ENCODE results near the gene VPS51.
A peak's percentile ranks its signal among the peaks of the same experiment; 100 is the strongest.
"Not testable (repeated sequence)": the region's sequence is repeated elsewhere in the genome, so short reads cannot be mapped to it uniquely, and the experiment has no call there.

Gene VPS51

DNA sequence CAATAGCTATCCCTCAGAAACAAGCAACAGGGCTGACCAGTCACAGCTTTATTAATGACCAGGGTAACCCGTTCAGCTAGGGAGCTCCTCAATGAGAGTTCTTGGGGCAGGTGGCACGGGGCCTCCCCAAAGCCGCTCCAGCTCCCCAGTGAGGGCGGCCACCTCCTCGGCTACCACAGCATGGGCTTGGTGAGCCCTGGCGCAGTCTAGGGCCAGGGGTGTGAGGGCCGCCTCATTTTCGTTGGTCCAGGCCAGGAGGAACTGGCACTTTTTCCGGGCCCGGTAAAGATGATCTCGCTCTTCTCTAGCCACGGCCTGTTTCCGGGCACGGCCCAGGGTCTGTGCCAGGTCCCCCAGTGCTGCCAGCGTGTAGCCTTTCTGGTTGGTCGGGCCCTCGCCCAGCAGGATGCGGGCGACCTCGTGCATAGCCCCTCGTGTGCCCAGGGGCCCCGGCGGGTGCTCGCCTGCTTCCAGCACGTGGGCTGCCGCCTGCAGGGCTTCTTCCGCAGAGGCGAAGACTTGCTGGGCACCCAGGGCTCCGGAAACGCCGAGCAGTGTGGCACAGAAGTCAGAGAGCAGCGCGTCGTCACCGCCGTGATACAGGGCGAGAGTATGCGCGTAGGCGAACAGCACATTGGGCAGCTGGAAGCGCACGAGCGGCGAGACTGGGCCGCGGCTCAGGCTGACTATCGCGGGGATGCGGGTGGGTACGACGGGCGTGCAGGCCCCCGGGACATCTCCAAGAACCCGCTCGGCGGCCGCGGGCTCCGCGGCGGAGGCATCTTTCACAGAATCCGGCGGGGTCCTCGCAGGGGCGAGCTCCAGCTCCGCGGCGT lies 20.6 kb downstream of the VPS51 start:
- Histone ChIP-seq H3K4me3 (ENCODE audit: low read length) (peak overlapping the region; percentile 90), H3K9me3 (ENCODE audit: control insufficient read depth, low read length) (no peaks in the 10 kb centered on the region), H3K27me3 (replicated peaks; ENCODE audit: control insufficient read depth, insufficient read depth, low read length) (no peaks in the 10 kb centered on the region), H3K4me1 (ENCODE audit: control insufficient read depth, insufficient read depth, low read length) (peaks cover 33% of the 10 kb centered on the region), H3K9ac (ENCODE audit: low read length) (peak overlapping the region; percentile 93), H3K36me3 (ENCODE audit: control insufficient read depth, insufficient read depth, low read length, severe bottlenecking) (peaks cover 39% of the 10 kb centered on the region)
- peak; percentile 75 for DNase-seq (ENCODE audit: low read depth)

DNA sequence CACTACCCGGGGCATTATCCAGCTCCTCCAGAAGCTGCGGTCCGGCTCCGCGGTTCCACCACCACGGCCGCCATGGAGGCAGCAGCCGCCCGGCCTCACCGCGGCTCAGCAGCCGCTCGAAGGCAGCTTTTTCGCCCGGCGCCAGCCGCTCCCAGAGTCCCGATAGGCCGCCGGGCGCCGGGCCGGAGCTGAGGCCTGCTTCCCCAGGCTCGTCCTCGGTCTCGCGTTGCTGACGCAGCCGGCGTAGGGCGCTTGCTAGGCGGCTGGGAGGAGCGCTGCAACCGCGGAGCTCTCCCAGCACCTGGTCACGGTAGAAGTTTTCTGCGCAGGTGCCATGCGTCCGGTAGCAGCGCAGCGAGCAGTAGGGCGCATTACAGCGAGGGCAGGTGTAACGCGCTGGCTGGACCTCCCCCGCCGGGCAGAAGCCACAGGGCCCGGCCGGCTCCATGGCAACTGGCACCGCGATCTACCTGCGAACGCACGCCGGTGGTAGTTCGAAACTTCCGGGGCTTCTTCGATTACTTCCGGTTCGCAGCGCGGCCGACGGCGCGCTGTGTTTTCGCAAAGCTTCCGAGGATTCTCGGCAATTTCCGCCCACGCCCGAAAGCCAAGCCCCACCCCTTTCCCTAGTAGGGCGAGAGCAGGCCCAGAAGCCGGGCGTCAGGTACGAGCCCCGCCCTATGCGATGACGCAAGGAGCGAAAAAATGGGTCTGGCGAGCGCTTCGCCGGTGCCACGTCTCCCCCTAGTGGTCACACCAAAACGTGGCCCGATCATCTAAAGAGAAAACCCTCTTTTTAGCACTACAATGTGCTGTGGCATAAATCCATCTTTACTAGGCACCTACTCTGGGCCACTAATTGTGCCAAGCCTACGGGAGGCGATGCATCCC lies 21.4 kb downstream of the VPS51 start, which contains the start of gene ZNHIT2:
ZNHIT2 (minus strand) TSS at position 496 of the 891 bp plus-strand sequence; CDS start at position 448, 48 bp downstream.
- no peaks in the 10 kb centered on the region for H3K27me3 ChIP-seq (replicated peaks; ENCODE audit: control insufficient read depth, insufficient read depth, low read length)
- DNase-seq (ENCODE audit: low read depth), result peak; percentile 100
- H3K9ac ChIP-seq (ENCODE audit: low read length), result peak within 1 kb of the TSS; percentile 93
- peaks cover 39% of the 10 kb centered on the region for H3K36me3 ChIP-seq (ENCODE audit: control insufficient read depth, insufficient read depth, low read length, severe bottlenecking)
- H3K9me3 ChIP-seq (ENCODE audit: control insufficient read depth, low read length), result no peaks in the 10 kb centered on the region
- H3K4me1 ChIP-seq (ENCODE audit: control insufficient read depth, insufficient read depth, low read length), result peaks cover 30% of the 10 kb centered on the region
- H3K4me3 ChIP-seq (ENCODE audit: low read length), result peak within 1 kb of the TSS; percentile 90

DNA sequence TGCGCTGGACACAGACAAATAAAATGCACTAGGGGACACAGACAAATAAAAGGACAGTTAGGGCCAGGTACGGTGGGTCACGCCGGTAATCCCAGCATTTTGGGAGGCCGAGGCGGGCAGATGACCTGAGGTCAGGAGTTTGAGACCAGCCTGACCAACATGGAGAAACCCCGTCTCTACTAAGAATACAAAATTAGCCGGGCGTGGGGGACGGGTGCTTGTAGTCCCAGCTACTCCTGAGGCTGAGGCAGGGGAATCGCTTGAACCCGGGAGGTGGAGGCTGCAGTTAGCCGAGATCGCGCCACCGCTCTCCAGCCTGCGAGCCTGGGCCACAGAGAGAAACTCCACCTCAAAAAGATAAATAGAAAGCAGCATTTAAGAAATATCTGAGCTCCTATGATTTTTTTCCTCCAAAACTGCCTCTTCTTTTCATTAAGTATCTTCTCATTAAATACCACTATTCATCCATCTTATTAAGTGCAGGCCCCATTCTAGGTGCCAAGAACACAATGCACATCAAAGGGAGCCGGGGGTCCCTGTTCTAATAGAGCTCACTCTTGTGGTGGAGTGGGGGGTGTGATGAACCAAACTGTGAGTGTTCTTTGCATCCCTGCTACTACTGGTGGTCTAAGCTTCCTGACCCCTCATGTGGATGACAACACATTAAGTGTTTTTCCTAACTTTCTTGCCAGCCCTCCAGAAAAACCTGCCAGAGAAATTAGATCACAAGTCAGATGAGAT lies 22.3 kb downstream of the VPS51 start:
- peaks cover 28% of the 10 kb centered on the region for H3K4me1 ChIP-seq (ENCODE audit: control insufficient read depth, insufficient read depth, low read length)
- peak overlapping the region; percentile 93 for H3K9ac ChIP-seq (ENCODE audit: low read length)
- peaks cover 39% of the 10 kb centered on the region for H3K36me3 ChIP-seq (ENCODE audit: control insufficient read depth, insufficient read depth, low read length, severe bottlenecking)
- no peak overlapping the region for H3K4me3 ChIP-seq (ENCODE audit: low read length)
- H3K27me3 ChIP-seq (replicated peaks; ENCODE audit: control insufficient read depth, insufficient read depth, low read length), result no peaks in the 10 kb centered on the region
- DNase-seq (ENCODE audit: low read depth), result no peak
- no peaks in the 10 kb centered on the region for H3K9me3 ChIP-seq (ENCODE audit: control insufficient read depth, low read length)

- Histone ChIP-seq H3K9ac (ENCODE audit: low read length) (peak overlapping the region; percentile 93), H3K4me1 (ENCODE audit: control insufficient read depth, insufficient read depth, low read length) (peaks cover 26% of the 10 kb centered on the region), H3K36me3 (ENCODE audit: control insufficient read depth, insufficient read depth, low read length, severe bottlenecking) (peaks cover 39% of the 10 kb centered on the region)
- not testable (repeated sequence) for DNase-seq (ENCODE audit: low read depth); H3K4me3 ChIP-seq (ENCODE audit: low read length); H3K9me3 ChIP-seq (ENCODE audit: control insufficient read depth, low read length); H3K27me3 ChIP-seq (replicated peaks; ENCODE audit: control insufficient read depth, insufficient read depth, low read length)
These were observed 23.1 kb downstream of the VPS51 start for GRCh38 chr11:65118891-65119669.

GRCh38 chr11:65119670-65119995 lies 23.6 kb downstream of the VPS51 start:
- no peak for DNase-seq (ENCODE audit: low read depth)
- H3K9me3 ChIP-seq (ENCODE audit: control insufficient read depth, low read length), result no peaks in the 10 kb centered on the region
- no peak overlapping the region for H3K4me3 ChIP-seq (ENCODE audit: low read length)
- peak overlapping the region; percentile 64 for H3K9ac ChIP-seq (ENCODE audit: low read length)
- no peaks in the 10 kb centered on the region for H3K27me3 ChIP-seq (replicated peaks; ENCODE audit: control insufficient read depth, insufficient read depth, low read length)
- peaks cover 41% of the 10 kb centered on the region for H3K36me3 ChIP-seq (ENCODE audit: control insufficient read depth, insufficient read depth, low read length, severe bottlenecking)
- peaks cover 26% of the 10 kb centered on the region for H3K4me1 ChIP-seq (ENCODE audit: control insufficient read depth, insufficient read depth, low read length)

DNA sequence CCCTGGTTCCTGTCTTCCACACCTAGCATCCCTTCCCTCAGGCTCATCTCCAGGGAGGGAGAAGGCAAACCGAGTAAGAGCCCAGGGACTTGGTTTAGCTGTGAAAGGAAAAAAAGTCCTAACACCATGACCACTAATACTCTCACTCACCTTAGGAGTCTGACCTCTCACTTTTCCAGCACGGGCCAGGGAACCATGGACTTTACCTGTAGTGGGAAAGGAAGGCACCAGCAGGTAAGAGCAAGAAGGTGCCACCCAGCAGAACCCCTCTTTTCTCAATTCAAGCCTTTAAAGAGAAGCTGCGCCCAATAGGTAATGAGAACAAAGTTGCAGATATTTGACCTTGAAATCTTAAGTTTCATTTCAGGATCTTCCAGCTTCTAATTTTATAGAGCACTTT lies 24.8 kb downstream of the VPS51 start:
- Histone ChIP-seq H3K4me3 (ENCODE audit: low read length) (peak overlapping the region; percentile 95), H3K27me3 (replicated peaks; ENCODE audit: control insufficient read depth, insufficient read depth, low read length) (no peaks in the 10 kb centered on the region), H3K36me3 (ENCODE audit: control insufficient read depth, insufficient read depth, low read length, severe bottlenecking) (peaks cover 51% of the 10 kb centered on the region), H3K4me1 (ENCODE audit: control insufficient read depth, insufficient read depth, low read length) (peaks cover 23% of the 10 kb centered on the region), H3K9me3 (ENCODE audit: control insufficient read depth, low read length) (no peaks in the 10 kb centered on the region), H3K9ac (ENCODE audit: low read length) (peak overlapping the region; percentile 96)
- no peak for DNase-seq (ENCODE audit: low read depth)

GRCh38 chr11:65121447-65121864 lies 25.4 kb downstream of the VPS51 start:
- peak; percentile 42 for DNase-seq (ENCODE audit: low read depth)
- Histone ChIP-seq H3K36me3 (ENCODE audit: control insufficient read depth, insufficient read depth, low read length, severe bottlenecking) (peaks cover 54% of the 10 kb centered on the region), H3K27me3 (replicated peaks; ENCODE audit: control insufficient read depth, insufficient read depth, low read length) (no peaks in the 10 kb centered on the region)

DNA sequence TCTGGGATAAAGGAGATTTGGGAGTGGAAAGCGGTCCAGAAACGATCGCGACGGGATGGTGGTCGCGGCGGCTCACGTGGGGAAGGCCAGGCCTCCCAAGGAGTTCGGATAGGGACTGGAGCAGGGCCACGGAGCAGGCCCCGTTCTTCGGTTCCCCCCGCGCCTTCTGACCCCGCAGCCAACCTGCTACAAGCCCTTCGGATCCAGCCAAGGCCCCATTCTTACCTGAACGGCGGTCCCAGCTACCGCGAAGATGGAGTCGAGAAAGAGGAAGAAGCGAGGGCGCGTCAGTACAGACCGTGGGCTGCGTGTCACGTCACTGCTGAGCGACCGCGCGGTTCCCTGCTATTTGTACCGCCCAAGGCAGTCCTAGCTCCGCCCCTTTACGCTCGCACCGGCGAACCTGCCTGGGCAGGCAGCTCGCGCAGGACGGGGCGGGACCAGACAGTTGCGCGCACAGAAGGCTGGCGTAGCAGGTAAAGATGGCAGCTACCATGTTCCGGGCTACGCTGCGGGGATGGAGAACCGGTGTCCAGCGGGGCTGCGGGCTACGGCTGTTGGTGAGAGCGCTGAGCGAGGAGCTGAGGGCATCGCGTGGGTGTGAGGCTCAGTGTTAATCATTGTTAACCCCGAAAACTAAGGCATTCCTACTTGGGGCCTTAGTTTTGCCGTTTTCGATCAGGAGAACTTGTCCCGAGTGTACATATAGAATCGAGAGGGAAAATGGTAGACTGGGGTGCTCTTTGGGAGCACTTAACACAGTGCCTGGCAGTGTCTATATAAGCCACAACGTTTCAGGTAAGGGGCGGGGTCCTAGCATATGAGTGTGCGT lies 26.1 kb downstream of the VPS51 start, which contains the start of the genes FAU and MRPL49:
FAU (minus strand) TSS at position 270 of the 832 bp plus-strand sequence. CDS start 321 bp downstream, outside the sequence.
MRPL49 (plus strand) TSS at position 457 of the 832 bp plus-strand sequence; CDS start at position 483, 26 bp downstream.
- peaks cover 60% of the 10 kb centered on the region for H3K36me3 ChIP-seq (ENCODE audit: control insufficient read depth, insufficient read depth, low read length, severe bottlenecking)

More at GRCh38 chr11:65121447-65121864, 25.4 kb downstream of the VPS51 start:
- peak overlapping the region; percentile 96 for H3K9ac ChIP-seq (ENCODE audit: low read length)
- no peaks in the 10 kb centered on the region for H3K9me3 ChIP-seq (ENCODE audit: control insufficient read depth, low read length)
- H3K4me1 ChIP-seq (ENCODE audit: control insufficient read depth, insufficient read depth, low read length), result peaks cover 17% of the 10 kb centered on the region
- peak overlapping the region; percentile 95 for H3K4me3 ChIP-seq (ENCODE audit: low read length)

DNA sequence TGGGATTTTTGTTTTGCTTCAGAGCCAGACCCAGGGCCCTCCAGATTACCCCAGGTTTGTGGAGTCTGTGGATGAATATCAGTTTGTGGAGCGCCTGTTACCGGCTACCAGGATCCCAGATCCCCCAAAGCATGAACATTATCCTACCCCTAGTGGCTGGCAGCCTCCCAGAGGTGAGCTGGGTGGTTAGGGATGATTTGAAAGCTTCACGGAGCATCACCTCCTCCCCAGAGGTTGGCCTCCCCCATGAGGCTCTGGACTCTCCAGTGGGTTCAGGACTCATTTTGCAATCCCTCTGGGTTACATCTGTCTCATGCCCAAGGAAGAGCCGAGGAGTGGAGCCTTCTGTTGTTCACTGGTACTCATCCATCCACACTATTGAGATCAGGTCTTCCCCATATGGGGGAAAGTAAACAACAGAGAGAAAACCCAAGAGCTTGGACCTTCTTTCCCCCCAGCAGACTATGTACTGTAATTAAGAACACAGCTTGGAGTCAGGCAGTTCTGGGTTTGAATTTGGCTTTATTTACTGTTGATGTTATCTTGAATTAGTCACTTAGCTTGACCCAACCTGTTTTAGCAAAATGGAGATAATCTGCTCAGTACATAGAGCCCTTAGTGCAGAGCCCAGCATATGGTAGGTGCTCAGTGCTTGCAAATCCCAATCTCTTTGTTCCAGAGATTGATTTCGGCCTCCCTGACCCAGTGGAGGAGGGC lies 28.6 kb downstream of the VPS51 start:
- Histone ChIP-seq H3K4me3 (ENCODE audit: low read length) (no peak overlapping the region), H3K36me3 (ENCODE audit: control insufficient read depth, insufficient read depth, low read length, severe bottlenecking) (peaks cover 67% of the 10 kb centered on the region), H3K27me3 (replicated peaks; ENCODE audit: control insufficient read depth, insufficient read depth, low read length) (no peaks in the 10 kb centered on the region), H3K4me1 (ENCODE audit: control insufficient read depth, insufficient read depth, low read length) (peaks cover 14% of the 10 kb centered on the region), H3K9me3 (ENCODE audit: control insufficient read depth, low read length) (no peaks in the 10 kb centered on the region), H3K9ac (ENCODE audit: low read length) (no peak overlapping the region)
- DNase-seq (ENCODE audit: low read depth), result no peak

More for the DNA sequence above, 26.1 kb downstream of the VPS51 start, which contains the start of the genes FAU and MRPL49:
- no peaks in the 10 kb centered on the region for H3K9me3 ChIP-seq (ENCODE audit: control insufficient read depth, low read length)
- peak within 1 kb of the TSS; percentile 96 for H3K9ac ChIP-seq (ENCODE audit: low read length)
- peak within 1 kb of the TSS; percentile 95 for H3K4me3 ChIP-seq (ENCODE audit: low read length)
- peak; percentile 99 for DNase-seq (ENCODE audit: low read depth)
- H3K4me1 ChIP-seq (ENCODE audit: control insufficient read depth, insufficient read depth, low read length), result peaks cover 14% of the 10 kb centered on the region
- no peaks in the 10 kb centered on the region for H3K27me3 ChIP-seq (replicated peaks; ENCODE audit: control insufficient read depth, insufficient read depth, low read length)

Measured in adipocyte (in vitro differentiated cells).